HG02623 (cell line): ENCODE data around the gene CCDC171.

Source experiments
- ATAC-seq: cut with Tn5 transposase; IDR thresholded peaks from one replicate; pipeline ENCODE4 v1.9.1; 2021; ENCODE audit warnings: moderate library complexity; ENCODE audit not compliant: unreplicated experiment

Gene CCDC171

GRCh38 chr9:15867334-15867733, 314.5 kb downstream of the CCDC171 start:
- no peak for ATAC-seq

DNA sequence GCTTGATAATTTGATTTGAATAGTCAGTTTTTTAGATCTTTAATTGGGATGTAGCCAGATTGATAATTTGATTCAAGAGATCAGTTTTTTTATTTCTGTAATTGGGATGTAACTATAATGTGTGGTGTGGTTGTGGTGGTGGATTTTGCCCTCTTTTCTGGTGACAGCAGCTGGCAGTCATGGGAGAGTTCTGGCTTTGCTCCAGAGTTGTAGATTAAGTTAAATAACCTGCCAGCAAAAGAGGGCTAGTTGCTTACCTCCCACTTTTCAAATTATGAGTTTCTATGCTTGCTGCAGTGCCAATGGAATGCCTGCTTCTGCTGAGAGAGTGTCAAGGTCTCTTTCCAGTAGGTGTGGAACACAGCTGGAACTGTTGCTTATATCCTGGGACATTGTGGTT, 315.1 kb downstream of the CCDC171 start:
- ATAC-seq, result no peak

DNA sequence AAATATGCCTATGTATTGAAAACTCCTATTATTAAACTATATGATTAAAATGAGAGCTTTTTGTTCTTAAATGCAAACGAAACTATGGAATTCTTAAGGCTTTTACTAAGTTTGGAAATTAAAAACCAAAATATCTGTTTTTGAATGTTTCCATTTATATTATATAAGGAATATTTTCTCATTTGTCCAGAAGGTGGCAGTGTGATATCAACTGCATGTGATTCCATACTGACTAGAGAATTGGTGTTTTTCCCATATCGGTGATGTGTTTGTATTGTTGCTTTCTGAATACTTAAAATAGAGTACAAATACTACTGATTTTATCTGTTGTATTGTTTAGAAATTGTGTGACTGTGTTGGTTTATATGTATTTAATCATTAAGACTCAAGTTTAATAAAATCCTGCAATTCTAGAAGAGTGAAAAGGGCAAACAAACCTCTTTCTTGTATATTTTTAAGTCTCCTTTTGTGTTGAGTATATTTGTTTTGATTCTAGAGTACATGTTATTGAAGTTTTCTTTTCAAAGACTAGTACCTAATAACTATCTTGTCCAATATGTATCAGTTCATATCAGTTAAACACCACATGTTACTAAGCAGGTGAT, 320.8 kb downstream of the CCDC171 start:
- peak; percentile 73 for ATAC-seq

DNA sequence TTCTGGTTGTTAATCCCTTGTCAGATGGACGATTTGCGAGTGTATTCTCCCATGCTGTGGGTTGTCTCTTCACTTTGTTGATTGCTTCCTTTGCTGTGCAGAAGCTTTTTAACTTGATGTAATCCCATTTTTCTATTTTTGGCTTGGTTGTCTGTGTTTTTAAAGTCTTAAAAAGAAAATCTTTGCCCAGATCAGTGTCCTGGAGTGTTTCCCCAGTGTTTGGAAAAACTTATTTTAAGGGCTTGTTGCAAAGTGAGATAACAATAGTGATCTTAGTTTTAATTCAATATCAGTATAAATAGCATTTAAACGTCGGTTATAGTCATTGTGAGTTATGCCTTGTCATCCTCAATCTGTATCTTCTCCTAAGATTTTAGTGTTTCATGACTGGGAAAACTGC, 329.5 kb downstream of the CCDC171 start:
- ATAC-seq, result no peak

GRCh38 chr9:15882883-15883282, 330.0 kb downstream of the CCDC171 start:
- no peak for ATAC-seq

- no peak for ATAC-seq
Observed at GRCh38 chr9:15885464-15885863, 332.6 kb downstream of the CCDC171 start.

DNA sequence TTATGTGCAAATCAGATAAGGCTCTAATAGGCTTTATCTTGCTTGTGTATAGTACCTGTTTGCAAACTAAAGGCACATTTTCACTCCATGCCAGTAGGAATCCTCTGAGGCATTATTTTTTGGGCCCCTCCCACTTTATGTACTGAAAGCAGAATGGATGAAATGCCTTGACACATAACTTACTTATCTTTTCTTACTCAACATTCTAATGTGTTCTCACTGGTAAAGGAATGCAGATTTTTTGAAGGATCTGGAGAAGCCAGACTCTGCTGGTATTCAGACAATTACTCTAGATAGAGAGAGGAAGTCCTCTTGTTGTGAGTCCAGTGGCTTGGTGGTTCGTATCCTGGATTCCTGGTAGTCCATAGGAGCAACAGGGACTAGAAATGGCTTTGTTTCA, 336.7 kb downstream of the CCDC171 start:
- ATAC-seq, result no peak

DNA sequence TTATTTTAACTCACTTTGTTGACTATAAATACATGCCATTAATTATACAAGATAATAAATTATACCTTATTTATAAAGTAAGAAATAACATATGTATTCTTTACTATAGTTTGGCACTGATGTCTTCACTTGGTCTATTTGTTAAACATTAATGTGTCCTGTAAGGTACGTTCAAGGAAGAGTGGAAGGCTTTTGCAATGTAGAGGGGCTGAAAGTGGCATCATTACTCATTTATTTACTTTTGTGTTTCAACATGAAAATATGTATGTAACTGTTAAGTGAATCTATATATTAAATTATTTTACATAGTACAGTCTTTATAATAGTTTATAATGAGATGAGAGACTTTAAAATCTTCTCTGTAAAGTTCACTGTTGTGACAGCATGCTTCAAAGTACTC, 348.7 kb downstream of the CCDC171 start:
- ATAC-seq, result no peak

- no peak for ATAC-seq
Observed at GRCh38 chr9:15909297-15909696, 356.5 kb downstream of the CCDC171 start.

DNA sequence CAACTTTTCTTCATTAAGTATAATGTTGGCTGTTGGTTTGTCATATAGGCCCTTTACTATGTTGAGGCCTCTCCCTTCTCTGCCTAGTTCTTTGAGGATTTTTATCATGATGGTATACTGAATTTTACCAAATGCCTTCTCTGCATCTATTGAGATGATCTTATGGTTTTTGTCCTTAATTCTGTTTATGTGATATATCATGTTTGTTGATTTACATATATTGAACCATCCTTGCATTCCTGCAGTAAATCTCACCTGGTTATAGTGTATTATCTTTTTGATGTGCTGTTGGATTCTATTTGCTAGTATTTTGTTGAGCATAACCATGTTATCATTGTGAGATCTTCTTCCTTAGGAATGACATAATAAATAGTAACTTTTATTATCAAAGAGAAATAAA, 362.9 kb downstream of the CCDC171 start:
- ATAC-seq, result no peak

DNA sequence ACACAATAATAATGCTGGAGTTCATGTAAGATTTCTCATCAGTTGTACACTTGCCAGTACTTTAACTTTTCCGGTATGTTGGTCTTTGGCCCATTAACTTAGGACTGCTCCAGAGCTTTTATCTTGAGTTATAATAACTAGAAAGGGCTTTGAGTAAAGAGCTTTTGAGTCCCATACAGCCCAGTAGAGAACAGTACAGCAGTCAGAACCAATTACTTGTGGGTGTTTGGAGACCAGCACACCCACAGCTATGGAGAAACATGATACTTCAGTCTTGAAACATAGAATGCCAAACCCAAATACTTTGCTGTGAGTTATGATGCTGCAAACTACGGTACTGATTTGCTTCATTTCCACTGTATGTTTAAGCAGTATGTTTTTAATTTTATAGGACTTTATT, 374.3 kb downstream of the CCDC171 start:
- ATAC-seq, result no peak

- no peak for ATAC-seq
Observed at GRCh38 chr9:15935661-15936305, 382.9 kb downstream of the CCDC171 start.

DNA sequence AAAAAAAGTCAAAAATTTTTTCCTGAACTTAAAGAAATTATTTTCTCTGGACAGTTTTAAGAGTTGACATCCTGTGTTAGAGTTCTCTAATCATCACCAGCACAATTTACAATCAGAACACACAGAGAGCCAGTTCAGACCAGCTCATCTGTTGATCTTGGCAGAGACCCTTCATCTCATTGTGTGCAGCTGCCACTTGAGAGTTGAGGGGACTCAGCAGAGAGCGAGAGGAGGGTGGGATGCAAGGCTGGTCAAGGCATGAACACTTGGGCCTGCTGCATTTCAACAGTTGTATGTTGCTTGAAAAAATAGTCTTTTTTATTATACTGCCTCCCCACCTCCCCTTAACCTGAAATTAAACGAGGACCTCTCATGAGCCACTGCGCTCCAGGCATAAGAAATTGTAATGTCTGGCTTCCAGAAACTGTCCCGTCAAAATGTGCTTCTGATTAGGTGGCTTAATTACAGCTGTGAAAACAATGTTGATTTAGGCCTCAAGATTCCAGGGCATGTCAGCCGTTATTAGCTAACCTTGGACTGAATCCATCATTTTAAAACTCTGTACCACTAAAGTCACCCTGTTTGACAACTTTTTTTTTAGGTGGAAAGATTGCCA, 383.6 kb downstream of the CCDC171 start:
- ATAC-seq, result no peak

DNA sequence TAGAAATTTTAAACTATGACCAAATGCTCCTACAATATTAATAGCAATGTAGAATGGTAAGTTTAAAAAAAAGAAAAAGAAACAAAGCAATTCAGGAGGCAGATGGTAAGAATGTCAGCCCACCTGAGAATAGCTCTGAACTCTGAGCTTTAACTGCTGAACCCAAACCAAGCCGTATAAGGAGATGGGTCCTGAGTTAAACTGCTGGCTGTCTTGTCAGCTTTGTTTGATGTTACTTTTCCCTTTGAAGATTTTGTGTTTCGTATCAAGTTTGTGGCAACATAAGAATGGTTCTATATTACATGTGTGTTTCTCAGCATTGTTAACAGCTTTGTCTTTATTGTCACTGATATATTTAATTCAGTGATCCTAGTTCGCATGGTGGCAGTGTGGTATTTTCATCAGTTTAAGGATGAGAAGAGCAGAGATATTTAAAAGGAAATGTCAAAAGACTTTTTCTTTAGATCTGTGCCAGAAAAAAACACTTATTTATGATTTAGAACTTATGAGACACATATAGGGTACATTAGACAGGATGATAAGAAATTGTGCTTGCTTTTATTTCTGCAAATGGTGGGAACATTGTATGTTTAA, 390.1 kb downstream of the CCDC171 start:
- no peak for ATAC-seq

- no peak for ATAC-seq
Observed at GRCh38 chr9:15944341-15944740, 391.5 kb downstream of the CCDC171 start.

DNA sequence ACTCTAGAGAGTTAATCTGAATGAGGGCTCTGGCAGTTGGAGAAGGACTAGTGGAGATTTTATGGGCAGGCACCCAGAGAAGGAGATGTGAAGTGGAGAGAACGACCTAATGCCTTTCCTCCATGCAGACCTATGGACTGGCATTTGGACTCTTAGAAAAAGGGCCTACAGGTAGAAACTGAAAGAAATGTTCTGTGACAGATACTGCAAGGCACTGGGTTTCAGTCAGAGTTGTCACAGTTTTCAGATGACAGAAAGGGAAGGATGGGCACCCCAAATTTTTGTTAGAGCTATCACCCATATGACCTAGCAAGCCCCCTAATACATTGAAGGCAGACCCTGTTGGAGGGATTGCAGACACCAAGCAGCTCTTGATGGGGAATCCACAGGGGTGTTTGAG, 406.8 kb downstream of the CCDC171 start:
- no peak for ATAC-seq

DNA sequence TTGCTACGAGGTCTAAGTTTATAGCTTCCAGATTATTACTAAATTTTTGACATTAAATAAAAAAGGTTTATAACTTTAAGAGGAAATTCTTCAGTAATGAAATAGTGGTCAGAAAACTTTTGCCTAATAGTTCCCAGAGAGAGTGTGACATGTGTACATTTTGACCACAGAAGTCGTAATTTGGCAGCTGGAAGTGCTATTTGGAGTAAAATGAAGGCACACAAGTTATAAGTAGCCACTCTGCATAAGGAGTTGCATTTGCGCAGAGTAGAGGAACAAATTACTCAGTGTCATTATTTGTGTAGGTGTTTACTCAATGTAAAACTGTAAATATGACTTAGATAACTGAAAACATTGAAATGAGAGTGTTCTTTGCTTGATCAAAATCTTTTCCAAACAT, 408.4 kb downstream of the CCDC171 start:
- no peak for ATAC-seq

DNA sequence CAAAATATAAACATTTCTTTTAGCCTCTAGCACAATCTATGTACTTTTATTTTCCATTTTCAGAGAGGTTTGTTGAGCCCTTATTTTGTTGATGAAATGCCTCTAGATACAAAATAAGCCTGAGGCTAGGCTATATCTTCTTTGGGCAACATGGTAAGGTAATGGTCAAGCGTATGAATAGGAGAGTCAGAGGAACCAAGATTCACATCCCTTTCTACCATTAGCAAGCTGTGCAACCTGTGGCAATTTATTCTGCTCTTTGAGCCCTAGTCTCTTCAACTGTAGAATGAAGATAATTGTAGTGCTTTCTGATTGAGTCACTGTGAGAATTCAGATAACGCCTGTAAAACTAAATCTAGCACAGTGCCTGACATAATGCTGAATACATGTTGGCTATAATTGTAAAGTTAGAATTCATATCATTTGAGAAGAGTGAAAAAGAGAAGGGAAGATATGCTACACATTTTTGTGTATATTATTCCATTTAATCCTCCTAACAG, 412.5 kb downstream of the CCDC171 start:
- ATAC-seq, result no peak

- no peak for ATAC-seq
Observed at GRCh38 chr9:15966471-15966870, 413.6 kb downstream of the CCDC171 start.

- no peak for ATAC-seq
Observed at GRCh38 chr9:15967068-15967467, 414.2 kb downstream of the CCDC171 start.

- no peak for ATAC-seq
Observed at GRCh38 chr9:15972760-15973159, 419.9 kb downstream of the CCDC171 start.
